GM19372 (cell line): ENCODE results near the gene KRT28.
"Not testable (repeated sequence)": the region's sequence is repeated elsewhere in the genome, so short reads cannot be mapped to it uniquely, and the experiment has no call there.

Experiments
- ATAC-seq: cut with Tn5 transposase; IDR thresholded peaks from one replicate; pipeline ENCODE4 v1.9.1; 2021; ENCODE audit warnings: mild to moderate bottlenecking, low read depth, moderate library complexity; ENCODE audit not compliant: unreplicated experiment

The KRT28 gene

DNA sequence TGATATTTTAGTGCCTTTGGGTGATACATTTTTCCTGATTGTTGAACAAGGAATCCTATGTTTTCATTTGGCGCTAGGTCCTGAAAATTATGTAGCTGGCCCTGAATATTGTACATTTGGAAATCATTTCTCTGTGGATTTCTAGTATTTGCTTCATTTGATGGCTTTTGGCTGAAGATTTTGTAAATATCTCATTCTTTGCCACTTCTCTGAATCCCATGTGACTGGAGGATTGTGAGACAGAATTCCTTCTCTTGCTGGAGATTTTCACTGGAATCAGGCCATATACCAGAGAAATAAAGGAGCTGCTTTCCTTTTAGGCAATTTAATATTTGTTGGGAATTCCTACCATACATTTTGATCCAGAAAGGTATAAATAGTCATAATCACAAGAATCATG is 8.6 kb downstream of the KRT28 start:
- no peak for ATAC-seq

DNA sequence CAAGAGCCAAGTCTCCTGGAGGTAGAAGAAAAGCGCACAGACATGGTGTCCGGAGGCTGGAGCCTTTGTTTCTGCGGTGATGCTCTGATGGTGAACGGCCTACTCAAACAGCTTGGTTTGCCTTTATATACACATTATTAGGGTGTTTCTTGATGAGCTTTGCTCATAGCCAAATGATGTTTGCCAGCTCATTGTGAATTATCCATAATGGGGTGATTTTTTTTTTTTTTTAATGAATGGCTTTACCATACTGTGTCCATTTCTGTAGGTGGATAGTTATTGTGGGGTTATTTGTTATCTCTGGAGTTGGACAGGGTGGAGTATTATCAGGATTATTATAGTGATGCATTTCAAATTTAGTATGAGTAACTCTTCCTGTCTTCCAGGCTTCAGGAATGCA is 17.3 kb downstream of the KRT28 start, which contains the start of gene KRT27:
Gene KRT27 (minus strand): TSS at position 101 of the 400 bp plus-strand sequence. CDS start 57 bp downstream, at position 44.
- no peak for ATAC-seq

DNA sequence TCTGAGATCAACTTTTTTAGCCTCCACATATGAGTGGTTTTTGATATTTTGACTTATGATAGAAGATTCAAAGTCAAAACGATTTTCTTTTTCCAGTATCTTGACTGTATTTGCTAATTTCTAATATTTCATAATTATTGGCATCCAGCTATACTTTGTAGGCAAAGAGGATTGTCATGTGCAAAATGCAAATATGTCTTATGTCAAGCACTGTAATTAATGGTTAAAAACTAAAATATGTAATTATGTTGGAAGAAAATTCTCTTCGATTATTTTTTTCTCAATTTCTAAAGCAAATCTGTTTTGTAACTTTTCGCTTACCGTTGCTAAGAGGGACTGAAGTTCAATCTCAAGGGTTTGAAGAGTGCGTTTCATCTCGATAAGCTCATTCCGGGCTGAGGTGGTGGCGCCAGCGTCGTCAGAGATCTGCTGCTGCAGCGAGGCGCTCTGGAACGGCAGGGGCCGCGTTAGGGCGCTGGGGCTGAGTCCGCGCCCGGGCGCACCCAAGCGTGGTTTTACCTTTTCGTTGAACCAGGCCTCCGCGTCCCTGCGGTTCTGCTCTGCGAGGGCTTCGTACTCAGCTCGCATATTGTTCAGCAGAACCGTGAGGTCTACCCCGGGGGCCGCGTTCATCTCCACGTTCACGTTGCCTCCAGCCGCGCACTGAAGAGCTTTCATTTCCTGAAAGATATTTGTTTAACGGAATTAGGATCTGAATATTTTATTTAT is 20.4 kb downstream of the KRT28 start:
- no peak for ATAC-seq

DNA sequence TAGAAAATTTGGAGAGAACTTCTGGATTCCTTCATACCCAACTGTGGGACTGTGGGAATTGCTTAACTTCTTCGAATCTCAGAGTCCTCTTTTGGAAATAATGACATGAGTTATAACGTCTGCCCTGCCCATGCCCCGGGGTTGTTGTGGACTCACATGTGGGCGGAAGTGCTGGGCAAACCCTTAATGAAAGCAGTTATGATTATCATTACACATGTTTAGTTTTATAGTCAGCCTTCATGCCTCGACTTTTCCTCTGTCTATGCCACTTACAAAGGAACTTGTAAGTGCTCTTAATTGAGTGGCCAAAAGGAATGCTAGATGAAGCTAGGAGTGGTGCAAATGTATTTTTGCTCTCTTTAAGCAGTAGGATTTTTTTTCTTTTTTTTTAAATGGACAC is 21.3 kb downstream of the KRT28 start:
- no peak for ATAC-seq

DNA sequence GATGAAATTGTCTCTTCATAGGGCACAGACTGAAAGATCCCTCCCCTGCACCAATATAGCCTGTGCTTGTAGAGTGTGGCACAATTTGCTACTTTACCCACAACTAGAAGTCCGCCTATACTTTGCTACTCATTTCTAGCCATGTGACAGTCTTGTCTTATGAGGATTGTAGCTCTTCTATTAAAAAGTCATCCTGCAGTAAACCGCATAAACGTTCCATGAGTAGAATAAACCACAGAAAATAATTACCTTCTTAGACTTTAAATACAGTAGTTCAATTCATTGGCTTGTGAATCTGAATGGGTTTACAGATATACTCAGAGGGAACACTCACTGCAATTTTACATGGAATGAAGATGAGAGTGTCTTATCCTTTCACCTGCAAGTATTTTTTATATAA is 21.8 kb downstream of the KRT28 start:
- no peak for ATAC-seq

DNA sequence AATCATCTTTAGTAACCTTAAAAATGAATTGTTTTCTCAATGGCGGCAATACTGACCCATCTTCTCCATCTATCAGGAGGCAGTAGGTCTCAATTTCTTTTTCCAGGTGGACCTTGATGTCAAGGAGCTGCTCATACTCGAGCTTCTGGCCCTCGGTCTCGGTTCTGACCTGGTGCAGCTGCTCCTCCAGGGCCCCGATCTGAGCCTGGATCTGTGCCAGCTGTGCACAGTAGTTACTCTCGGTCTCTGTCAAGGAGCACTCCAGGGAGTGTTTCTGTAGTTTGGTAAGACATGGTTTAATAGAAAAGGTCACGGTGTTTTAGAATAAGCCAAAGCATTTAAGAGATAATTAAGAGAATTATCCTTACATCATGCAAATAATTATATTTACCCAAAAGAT is 22.3 kb downstream of the KRT28 start:
- no peak for ATAC-seq

DNA sequence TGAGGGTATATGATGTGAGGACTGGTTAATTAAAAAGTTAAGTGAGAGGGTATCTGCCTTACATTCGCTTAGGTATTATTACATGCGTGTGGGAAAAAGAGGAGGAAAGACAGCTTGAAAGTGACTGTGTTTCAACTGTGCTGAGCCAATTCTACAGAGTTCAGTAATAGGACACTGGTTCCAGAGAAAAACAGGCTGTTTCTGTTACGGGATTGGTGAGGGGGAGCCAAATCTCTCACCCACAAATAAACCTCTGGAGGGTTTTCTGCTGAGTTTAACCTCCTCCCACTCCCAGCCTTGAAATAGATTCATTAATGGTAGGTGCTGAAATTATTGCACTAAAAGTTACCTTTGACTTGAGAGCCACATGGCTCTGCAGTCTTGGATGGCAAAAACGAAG is 23.8 kb downstream of the KRT28 start:
- no peak for ATAC-seq

DNA sequence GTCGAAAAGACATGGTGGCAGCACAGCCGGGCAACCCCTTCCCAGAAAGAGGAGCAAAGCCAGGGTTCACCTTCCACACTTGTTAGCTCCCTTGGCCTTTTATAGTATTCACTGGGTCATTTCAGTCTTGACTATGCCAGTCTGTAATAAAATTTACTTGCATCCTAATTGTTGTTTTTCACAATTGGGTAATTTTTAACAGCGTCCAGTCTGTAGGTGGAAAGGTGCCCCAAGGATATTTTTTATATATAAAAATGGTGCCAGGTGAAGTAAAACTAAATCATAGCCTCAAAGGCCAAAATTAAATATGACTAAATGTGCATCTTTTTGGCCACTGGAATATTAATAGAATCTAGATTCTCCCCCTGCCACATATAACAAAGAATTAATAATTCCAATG is 27.7 kb downstream of the KRT28 start, which contains the start of gene KRT26:
Gene KRT26 (minus strand): TSS at position 101 of the 400 bp plus-strand sequence. CDS start 88 bp downstream, at position 13.
- no peak for ATAC-seq

DNA sequence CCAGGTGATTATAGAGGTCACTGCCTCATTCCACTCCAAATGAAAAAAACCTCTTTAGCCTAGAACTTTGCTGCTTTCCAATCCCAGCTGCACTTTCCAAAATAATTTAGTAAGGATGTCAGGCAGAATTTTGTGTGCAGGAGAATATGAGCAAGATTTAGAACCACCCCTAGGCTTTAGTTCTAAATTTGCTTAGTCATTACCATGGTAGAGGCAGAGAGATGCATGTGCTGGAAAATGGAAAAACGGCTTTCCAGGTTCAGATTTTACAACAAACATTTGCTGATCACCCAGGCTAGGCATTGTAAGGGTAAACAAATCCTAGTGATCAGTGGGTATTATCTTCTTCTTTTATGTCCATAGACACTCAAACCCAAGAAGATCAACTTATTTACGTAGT is 34.1 kb downstream of the KRT28 start:
- ATAC-seq = no peak

DNA sequence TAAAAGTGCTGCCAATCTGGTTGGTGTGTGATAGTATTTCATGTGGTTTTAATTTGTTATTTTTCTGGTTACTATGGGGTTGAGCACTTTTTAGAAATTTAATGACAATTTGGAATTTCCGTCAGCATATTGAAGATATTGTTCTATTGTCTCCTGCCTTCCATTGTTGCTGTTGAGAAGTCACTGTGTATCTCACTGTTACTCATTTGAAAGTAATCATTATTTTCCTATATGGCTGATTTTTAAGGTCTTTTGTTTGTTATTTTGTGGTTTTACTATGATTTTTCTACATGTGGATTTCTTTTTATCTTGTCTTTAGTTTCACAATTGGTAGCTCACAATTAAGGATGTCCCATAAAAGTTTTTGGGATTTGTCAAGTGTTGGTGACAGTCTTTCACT is 36.0 kb downstream of the KRT28 start:
- no peak for ATAC-seq

DNA sequence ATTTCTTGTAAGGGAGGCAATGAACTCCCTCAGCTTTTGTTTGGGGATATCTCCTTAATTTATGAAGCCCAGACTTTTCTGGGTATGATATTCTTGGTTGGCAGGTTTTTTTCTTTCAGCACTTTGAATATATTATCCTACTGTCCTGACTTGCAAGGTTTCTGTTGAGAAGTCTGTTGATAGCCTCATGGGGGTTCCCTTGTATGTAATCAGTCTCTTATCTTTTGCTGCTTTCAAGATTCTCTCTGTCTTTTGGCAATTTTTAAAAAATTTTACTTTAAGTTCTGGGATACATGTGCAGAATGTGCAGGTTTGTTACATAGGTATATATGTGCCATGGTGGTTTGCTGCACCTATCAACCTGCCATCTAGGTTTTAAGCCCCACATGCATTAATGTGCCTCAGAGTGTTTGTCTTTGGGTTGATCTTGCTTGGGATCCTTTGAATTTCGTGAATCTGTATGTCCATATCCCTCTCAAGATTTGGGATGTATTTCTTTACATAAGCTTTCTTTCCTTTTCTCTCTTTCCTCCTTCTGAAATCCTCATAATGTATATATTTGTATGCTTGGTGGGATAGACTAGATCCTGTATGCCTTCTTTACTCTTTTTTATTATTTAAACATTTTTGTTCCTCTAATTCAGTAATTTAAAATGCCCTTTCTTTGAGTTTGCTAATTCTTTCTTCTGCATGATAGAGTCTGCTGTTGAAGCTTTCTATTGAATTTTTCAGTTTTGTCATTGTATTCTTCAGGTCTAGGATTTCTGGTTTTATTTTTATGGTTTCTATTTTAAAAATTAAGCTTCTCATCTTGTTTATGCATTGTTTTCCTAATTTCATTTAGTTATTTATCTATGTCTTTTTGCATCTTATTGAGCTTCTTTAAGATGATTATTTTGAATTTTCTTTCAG is 39.4 kb downstream of the KRT28 start:
- no peak for ATAC-seq

DNA sequence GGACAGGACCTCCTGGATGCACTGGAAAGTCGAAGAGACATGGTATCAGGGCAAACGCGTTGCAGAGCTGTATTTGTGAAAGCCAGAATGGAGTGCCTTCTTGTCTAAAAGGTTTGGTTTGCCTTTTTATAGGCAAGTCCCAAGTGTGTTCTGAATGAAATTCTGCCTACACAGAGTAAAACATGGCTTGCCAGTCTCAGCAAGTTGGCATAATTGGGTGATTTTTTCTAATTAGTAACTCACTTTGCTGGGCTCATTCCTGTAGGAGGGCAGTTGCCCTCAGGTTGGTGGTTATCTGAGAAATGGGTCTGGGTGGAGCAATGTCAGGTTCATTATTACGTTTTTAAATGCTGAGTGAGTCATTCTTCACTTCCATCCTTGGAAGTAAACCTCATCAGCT is 44.5 kb downstream of the KRT28 start, which contains the start of gene KRT25:
Gene KRT25 (minus strand): TSS at position 101 of the 400 bp plus-strand sequence. CDS start 60 bp downstream, at position 41.
- ATAC-seq = no peak

DNA sequence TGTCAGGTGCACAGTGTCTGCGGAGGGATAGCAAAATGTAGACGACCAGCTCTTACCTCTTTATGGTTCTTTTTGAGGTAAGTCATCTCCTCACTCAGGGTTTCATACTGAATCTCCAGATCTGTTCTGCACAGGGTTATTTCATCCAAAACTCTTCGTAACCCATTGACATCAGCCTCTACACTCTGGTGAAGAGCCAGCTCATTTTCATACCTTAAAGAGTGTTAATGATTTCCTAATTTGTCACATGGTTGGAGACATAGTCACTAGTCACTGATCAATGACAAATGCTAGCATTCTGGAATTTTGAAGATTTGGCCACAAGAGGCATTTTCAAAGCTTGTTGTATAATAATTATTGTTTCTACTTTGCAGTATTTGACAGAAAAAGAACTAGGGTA is 46.0 kb downstream of the KRT28 start:
- no peak for ATAC-seq

DNA sequence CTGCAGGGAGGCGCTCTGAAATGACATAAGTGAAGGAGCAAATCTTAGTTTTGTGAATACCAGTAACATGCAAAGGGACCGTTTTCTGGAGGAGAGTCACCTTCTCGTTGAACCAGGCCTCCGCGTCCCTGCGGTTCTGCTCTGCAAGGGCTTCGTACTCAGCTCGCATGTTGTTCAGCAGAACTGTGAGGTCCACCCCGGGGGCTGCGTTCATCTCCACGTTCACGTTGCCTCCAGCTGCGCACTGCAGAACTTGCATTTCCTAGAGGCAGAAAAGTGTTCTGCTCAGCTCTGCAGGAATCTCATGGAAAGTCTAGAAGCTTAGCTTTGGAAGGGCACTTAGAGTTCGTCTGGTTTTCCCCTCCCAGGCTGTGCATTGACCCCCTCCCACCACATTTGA is 48.7 kb downstream of the KRT28 start:
- no peak for ATAC-seq

DNA sequence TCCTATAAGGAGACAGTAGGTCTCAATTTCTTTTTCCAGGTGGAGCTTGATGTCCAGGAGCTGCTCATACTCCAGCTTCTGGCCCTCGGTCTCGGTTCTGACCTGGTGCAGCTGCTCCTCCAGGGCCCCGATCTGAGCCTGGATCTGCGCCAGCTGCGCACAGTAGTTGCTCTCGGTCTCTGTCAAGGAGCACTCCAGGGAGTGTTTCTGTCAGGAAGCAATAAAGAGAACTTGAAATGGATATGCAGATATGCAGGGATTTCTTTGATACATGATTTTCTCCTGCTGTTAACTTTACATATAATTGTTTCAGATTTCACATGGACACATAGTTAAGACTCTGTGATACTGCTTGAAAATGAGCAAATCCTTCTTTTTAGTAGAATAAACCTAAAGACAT is 49.4 kb downstream of the KRT28 start:
- ATAC-seq = no peak

DNA sequence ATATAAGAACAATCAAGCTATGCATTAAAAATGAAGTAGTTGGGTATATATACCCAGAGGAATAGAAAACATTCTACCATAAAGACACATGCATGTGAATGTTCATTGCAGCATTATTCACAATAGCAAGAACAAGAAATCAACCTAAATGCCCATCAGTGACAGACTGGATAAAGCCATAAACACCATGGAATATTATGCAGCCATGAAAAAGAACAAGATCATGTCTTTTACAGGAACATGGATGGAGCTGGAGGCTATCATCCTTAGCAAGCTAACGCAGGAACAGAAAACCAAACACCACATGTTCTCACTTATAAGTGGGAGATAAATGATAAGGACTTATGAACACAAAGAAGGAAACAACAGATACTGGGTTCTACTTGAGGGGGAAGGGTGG is 51.1 kb downstream of the KRT28 start:
- not testable (repeated sequence) for ATAC-seq
